H9 (cell line): Measurements from ENCODE around the gene IL1RN. TPM values are rescaled to one million over a fixed set of nuclear protein-coding genes. Genes with fewer than 3 reads are reported as not detected.
A peak's percentile ranks its signal among the peaks of the same experiment; 100 is the strongest.

Experiments
- DNase-seq: peaks from one replicate; pipeline ENCODE4 v3.0.0-alpha.2; 2017
- H2AFZ ChIP-seq: one replicate; pipeline ENCODE4 v1.6.1; 2013; ENCODE audit warnings: mild to moderate bottlenecking, low read length, control low read depth, moderate library complexity
- H2AK5ac ChIP-seq: 2 replicates; pipeline ENCODE4 v1.6.1; 2013; ENCODE audit warnings: low read length, control low read depth, mixed read lengths; ENCODE audit not compliant: insufficient read length
- H2BK120ac ChIP-seq: one replicate; pipeline ENCODE4 v1.6.1; 2013; ENCODE audit warnings: low read depth, mild to moderate bottlenecking, low read length, control low read depth, inconsistent platforms; ENCODE audit not compliant: poor library complexity, severe bottlenecking
- H2BK12ac ChIP-seq: 2 replicates; pipeline ENCODE4 v1.6.1; 2013; ENCODE audit warnings: low read length, control low read depth, mixed read lengths, low read depth; ENCODE audit not compliant: insufficient read length
- H2BK15ac ChIP-seq: 2 replicates; pipeline ENCODE4 v1.6.1; 2013; ENCODE audit warnings: low read depth, low read length, control low read depth
- H2BK20ac ChIP-seq: one replicate; pipeline ENCODE4 v1.6.1; 2013; ENCODE audit warnings: low read depth, mild to moderate bottlenecking, low read length, control low read depth, inconsistent platforms; ENCODE audit not compliant: poor library complexity, severe bottlenecking
- H2BK5ac ChIP-seq: 2 replicates; pipeline ENCODE4 v1.6.1; 2013; ENCODE audit warnings: low read length, control low read depth, mixed read lengths; ENCODE audit not compliant: insufficient read length
- H3K14ac ChIP-seq: 2 replicates; pipeline ENCODE4 v1.6.1; 2013; ENCODE audit warnings: low read length, control low read depth; ENCODE audit not compliant: insufficient read depth
- H3K18ac ChIP-seq: 2 replicates; pipeline ENCODE4 v1.6.1; 2013; ENCODE audit warnings: low read depth, mild to moderate bottlenecking, mixed read lengths, low read length, control low read depth; ENCODE audit not compliant: insufficient read length
- H3K23ac ChIP-seq: 2 replicates; pipeline ENCODE4 v1.6.1; 2013; ENCODE audit warnings: low read length, control low read depth, mixed read lengths, low read depth; ENCODE audit not compliant: insufficient read length
- H3K23me2 ChIP-seq: 2 replicates; pipeline ENCODE4 v1.6.1; 2013; ENCODE audit warnings: low read depth, mild to moderate bottlenecking, mixed read lengths, low read length, control low read depth; ENCODE audit not compliant: insufficient read length, poor library complexity, severe bottlenecking
- H3K27ac ChIP-seq: 2 replicates; pipeline ENCODE4 v1.5.1; 2013; ENCODE audit warnings: low read length, control low read depth, mixed read lengths, low read depth; ENCODE audit not compliant: insufficient read length
- H3K27me3 ChIP-seq: 2 replicates; pipeline ENCODE4 v1.6.1; 2013; ENCODE audit warnings: low read length, control low read depth, inconsistent platforms; ENCODE audit not compliant: insufficient read depth
- H3K4ac ChIP-seq: 2 replicates; pipeline ENCODE4 v1.6.1; 2013; ENCODE audit warnings: low read depth, mild to moderate bottlenecking, control low read depth, inconsistent platforms, low read length, moderate library complexity
- H3K4me1 ChIP-seq: 2 replicates; pipeline ENCODE4 v1.6.1; 2013; ENCODE audit warnings: low read length, control low read depth, inconsistent platforms; ENCODE audit not compliant: insufficient read depth
- H3K4me2 ChIP-seq: 2 replicates; pipeline ENCODE4 v1.6.1; 2013; ENCODE audit warnings: low read length, control low read depth, mixed read lengths; ENCODE audit not compliant: insufficient read length, insufficient read depth
- H3K56ac ChIP-seq: 2 replicates; pipeline ENCODE4 v1.6.1; 2013; ENCODE audit warnings: low read depth, mild to moderate bottlenecking, mixed read lengths, low read length, control low read depth; ENCODE audit not compliant: insufficient read length
- H3K79me1 ChIP-seq: 2 replicates; pipeline ENCODE4 v1.6.1; 2013; ENCODE audit warnings: low read depth, mild to moderate bottlenecking, moderate library complexity, low read length, control low read depth, inconsistent platforms; ENCODE audit not compliant: insufficient read depth, poor library complexity, severe bottlenecking
- H3K79me2 ChIP-seq: 2 replicates; pipeline ENCODE4 v1.6.1; 2013; ENCODE audit warnings: low read length, control low read depth, inconsistent platforms; ENCODE audit not compliant: insufficient read depth
- H3K9ac ChIP-seq: 2 replicates; pipeline ENCODE4 v1.6.1; 2013; ENCODE audit warnings: low read length, control low read depth, mixed read lengths; ENCODE audit not compliant: insufficient read length; ENCODE audit errors: extremely low read depth
- H3K9me3 ChIP-seq: one replicate; pipeline ENCODE4 v1.6.1; 2013; ENCODE audit warnings: low read depth, low read length, inconsistent platforms; ENCODE audit not compliant: control insufficient read depth
- H3T11ph ChIP-seq: one replicate; pipeline ENCODE4 v1.6.1; 2013; ENCODE audit warnings: mild to moderate bottlenecking, low read length, control low read depth, inconsistent platforms
- H4K20me1 ChIP-seq: one replicate; pipeline ENCODE4 v1.6.1; 2013; ENCODE audit not compliant: control insufficient read depth, insufficient read length, insufficient read depth
- H4K5ac ChIP-seq: 2 replicates; pipeline ENCODE4 v1.6.1; 2013; ENCODE audit warnings: low read depth, mild to moderate bottlenecking, mixed read lengths, low read length, control low read depth; ENCODE audit not compliant: insufficient read length
- H4K8ac ChIP-seq: replicated peaks from 2 replicates; pipeline ENCODE4 v1.6.1; 2013; ENCODE audit warnings: low read length, control low read depth, mixed read lengths, low read depth; ENCODE audit not compliant: insufficient read length
- H4K91ac ChIP-seq: 2 replicates; pipeline ENCODE4 v1.6.1; 2013; ENCODE audit warnings: low read depth, mild to moderate bottlenecking, moderate library complexity, mixed read lengths, low read length, control low read depth; ENCODE audit not compliant: insufficient read length
- H3K27ac Mint-ChIP-seq, 3 experiments: 2 replicates in 2 of 3; 3 replicates in 1 of 3; pipeline ENCODE4 v1.8.0; 2020 to 2021; ENCODE audit warnings: mixed read lengths in 3 of 3, mild to moderate bottlenecking in 1 of 3, moderate library complexity in 1 of 3
- H3K27me3 Mint-ChIP-seq: 2 replicates; pipeline ENCODE4 v1.8.0; 2021; ENCODE audit warnings: low read depth, mild to moderate bottlenecking, moderate library complexity, mixed read lengths
- H3K36me3 Mint-ChIP-seq, 3 experiments: 2 replicates in 2 of 3; 3 replicates in 1 of 3; pipeline ENCODE4 v1.8.0; 2020 to 2021; ENCODE audit warnings: low read depth in 3 of 3, mixed read lengths in 3 of 3; ENCODE audit not compliant: insufficient read depth in 1 of 3
- H3K4me1 Mint-ChIP-seq, 2 experiments: 2 replicates each; pipeline ENCODE4 v1.8.0; 2020; ENCODE audit warnings: mixed read lengths in 2 of 2
- H3K4me3 Mint-ChIP-seq, 2 experiments: 2 replicates in 1 of 2; 3 replicates in 1 of 2; pipeline ENCODE4 v1.8.0; 2020 to 2021; ENCODE audit warnings: mild to moderate bottlenecking in 2 of 2, mixed read lengths in 2 of 2, moderate library complexity in 1 of 2
- H3K9me3 Mint-ChIP-seq, 2 experiments: 2 replicates in 1 of 2; 3 replicates in 1 of 2; pipeline ENCODE4 v1.8.0; 2020; ENCODE audit warnings: mild to moderate bottlenecking in 2 of 2, mixed read lengths in 2 of 2, moderate library complexity in 1 of 2
- WGBS: extraction: QIAGEN DNeasy Blood & Tissue Kit; methylation state at CpG from one replicate; pipeline ENCODE4 v1.1.7; 2013; ENCODE audit warnings: missing lambda C conversion rate, low lambda C conversion rate, mixed read lengths; ENCODE audit not compliant: insufficient read length; ENCODE audit errors: extremely low coverage; 5-methylcytosine and 5-hydroxymethylcytosine counted together
- total RNA-seq: library from RNA; stranded (reverse); gene quantifications from 2 replicates; pipeline ENCODE4 v1.2.1, GENCODE V29; 2021
- TF ChIP-seq, protein P1 (sequence below): fragments of 200-600 bp; sonication (generic); conservative IDR thresholded peaks from 3 replicates; pipeline ENCODE4 v1.8.0; 2021; ENCODE audit warnings: antibody characterized with exemption, mild to moderate bottlenecking

Gene IL1RN
- total RNA-seq, 1 experiment from 2014 or later = not detected

DNA sequence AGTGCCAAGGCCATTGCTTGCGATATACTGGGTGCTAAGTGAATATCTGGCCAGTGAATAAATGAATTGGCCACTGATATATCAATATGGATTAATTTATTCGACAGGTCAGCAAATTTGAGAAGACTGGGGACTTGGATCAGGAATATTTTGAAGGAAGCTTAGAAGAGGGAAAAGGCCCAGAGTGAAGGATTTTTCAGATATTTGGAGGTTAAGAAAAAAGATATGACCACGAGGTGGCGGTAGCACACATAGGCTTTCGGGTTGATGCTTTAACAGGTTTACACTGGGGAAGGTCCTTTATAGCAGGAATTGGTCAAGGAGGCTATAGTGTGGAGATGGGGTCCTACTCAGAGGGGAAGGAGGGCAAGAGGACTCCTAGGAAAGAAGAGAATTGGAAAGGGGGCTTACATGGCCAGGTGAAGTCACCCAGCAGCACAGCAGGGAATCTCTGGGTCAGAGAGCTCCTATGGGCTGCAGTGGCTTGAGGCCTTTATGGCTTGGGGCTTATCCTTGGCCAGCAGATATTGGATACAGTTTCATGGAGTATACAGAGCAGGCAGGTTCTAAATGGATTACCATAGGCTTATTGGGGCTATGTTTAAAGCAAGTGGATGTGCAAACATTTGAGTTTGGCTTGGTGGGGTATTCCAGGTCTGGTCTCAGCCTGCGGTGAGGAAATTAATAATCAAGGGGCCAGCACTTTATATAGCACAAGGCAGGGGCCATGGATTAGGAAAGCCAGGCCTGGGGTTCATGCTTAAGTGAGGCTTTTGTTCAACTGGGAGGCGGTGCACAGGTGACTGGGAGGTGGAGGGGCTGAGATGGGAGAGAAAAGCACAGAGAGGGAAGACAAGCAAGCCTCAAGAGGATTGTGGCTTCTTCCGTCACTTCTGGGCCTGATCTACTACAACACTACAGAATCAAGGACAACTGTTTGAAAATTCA is 9.7 kb downstream of the IL1RN start:
- DNase-seq = no peak
- H3K4me1 Mint-ChIP-seq = peaks cover 0 to 5% of the 10 kb centered on the region in 2 experiments; a peak in 2 of 4 replicates
- Histone ChIP-seq H3K23me2 (no peaks in the 10 kb centered on the region), H3K14ac (no peak overlapping the region), H4K91ac (no peak overlapping the region), H2AK5ac (no peak overlapping the region), H4K5ac (no peak overlapping the region), H3K9me3 (no peaks in the 10 kb centered on the region), H3K18ac (no peak overlapping the region), H3K4ac (no peak overlapping the region), H2BK120ac (no peak overlapping the region), H4K8ac (no peak overlapping the region), H2AFZ (no peak overlapping the region), H3K56ac (no peak overlapping the region), H3K4me1 (no peaks in the 10 kb centered on the region), H3K27ac (no peak overlapping the region), H3K4me2 (no peak overlapping the region), H2BK5ac (no peak overlapping the region), H4K20me1 (no peaks in the 10 kb centered on the region), H2BK12ac (no peak overlapping the region), H3T11ph (no peak overlapping the region), H3K79me2 (no peaks in the 10 kb centered on the region), H3K27me3 (no peaks in the 10 kb centered on the region), H3K9ac (no peak overlapping the region), H3K79me1 (no peaks in the 10 kb centered on the region), H2BK20ac (no peak overlapping the region), H2BK15ac (no peak overlapping the region), H3K23ac (no peak overlapping the region)
- H3K27me3 Mint-ChIP-seq = no peaks in the 10 kb centered on the region; the same call in 1 of the 2 replicates
- H3K36me3 Mint-ChIP-seq = no peaks in the 10 kb centered on the region
- TF ChIP-seq, protein P1, sequence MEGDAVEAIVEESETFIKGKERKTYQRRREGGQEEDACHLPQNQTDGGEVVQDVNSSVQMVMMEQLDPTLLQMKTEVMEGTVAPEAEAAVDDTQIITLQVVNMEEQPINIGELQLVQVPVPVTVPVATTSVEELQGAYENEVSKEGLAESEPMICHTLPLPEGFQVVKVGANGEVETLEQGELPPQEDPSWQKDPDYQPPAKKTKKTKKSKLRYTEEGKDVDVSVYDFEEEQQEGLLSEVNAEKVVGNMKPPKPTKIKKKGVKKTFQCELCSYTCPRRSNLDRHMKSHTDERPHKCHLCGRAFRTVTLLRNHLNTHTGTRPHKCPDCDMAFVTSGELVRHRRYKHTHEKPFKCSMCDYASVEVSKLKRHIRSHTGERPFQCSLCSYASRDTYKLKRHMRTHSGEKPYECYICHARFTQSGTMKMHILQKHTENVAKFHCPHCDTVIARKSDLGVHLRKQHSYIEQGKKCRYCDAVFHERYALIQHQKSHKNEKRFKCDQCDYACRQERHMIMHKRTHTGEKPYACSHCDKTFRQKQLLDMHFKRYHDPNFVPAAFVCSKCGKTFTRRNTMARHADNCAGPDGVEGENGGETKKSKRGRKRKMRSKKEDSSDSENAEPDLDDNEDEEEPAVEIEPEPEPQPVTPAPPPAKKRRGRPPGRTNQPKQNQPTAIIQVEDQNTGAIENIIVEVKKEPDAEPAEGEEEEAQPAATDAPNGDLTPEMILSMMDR = peak; percentile 78
- no CpG with 5 or more reads among the region's 8 CpGs for WGBS
- no peaks in the 10 kb centered on the region for H3K9me3 Mint-ChIP-seq
- no peak overlapping the region for H3K4me3 Mint-ChIP-seq
- H3K27ac Mint-ChIP-seq = no peak overlapping the region
